ELF-1 (cell line): ENCODE measurements around the gene PPIP5K1.
"Not testable (repeated sequence)": the region's sequence is repeated elsewhere in the genome, so short reads cannot be mapped to it uniquely, and the experiment has no call there.

Experiments
- DNase-seq: peaks from one replicate; pipeline ENCODE4 v3.0.0-alpha.2; 2016; ENCODE audit warnings: low read depth, low spot score

The PPIP5K1 gene

GRCh38 chr15:43589778-43590466 is at the start of gene PPIP5K1:
TSS of gene PPIP5K1 (minus strand) at chr15:43590208. CDS start at chr15:43584504, 5,704 bp downstream.
- DNase-seq, result not testable (repeated sequence)

GRCh38 chr15:43638464-43639204 is 48.6 kb upstream of the PPIP5K1 start:
- DNase-seq, result not testable (repeated sequence)

GRCh38 chr15:43626937-43627336 is 36.9 kb upstream of the PPIP5K1 start:
- DNase-seq, result not testable (repeated sequence)

GRCh38 chr15:43625106-43625505 is 35.1 kb upstream of the PPIP5K1 start:
- no peak for DNase-seq

GRCh38 chr15:43622068-43622799 is 32.2 kb upstream of the PPIP5K1 start:
- peak; percentile 8 for DNase-seq

- DNase-seq, result not testable (repeated sequence)
Measured at GRCh38 chr15:43618700-43619099, 28.7 kb upstream of the PPIP5K1 start, which contains the start of gene STRC. TSS of gene STRC (minus strand) at chr15:43618800. CDS start at chr15:43618722, 78 bp downstream.

- not testable (repeated sequence) for DNase-seq
Measured at GRCh38 chr15:43617750-43618149, 27.7 kb upstream of the PPIP5K1 start.

- not testable (repeated sequence) for DNase-seq
Measured at GRCh38 chr15:43602233-43602632, 12.2 kb upstream of the PPIP5K1 start.

- DNase-seq, result not testable (repeated sequence)
Measured at GRCh38 chr15:43600200-43600599, 10.2 kb upstream of the PPIP5K1 start.

- DNase-seq, result not testable (repeated sequence)
Measured at GRCh38 chr15:43599131-43599530, 9.1 kb upstream of the PPIP5K1 start.

GRCh38 chr15:43593328-43594190 is 3.6 kb upstream of the PPIP5K1 start, which contains the start of gene CKMT1B:
TSS of gene CKMT1B (plus strand) at chr15:43594027. CDS start at chr15:43594219, 192 bp downstream.
- not testable (repeated sequence) for DNase-seq

GRCh38 chr15:43592841-43593240 is 2.8 kb upstream of the PPIP5K1 start:
- not testable (repeated sequence) for DNase-seq

GRCh38 chr15:43574607-43575006 is 15.4 kb downstream of the PPIP5K1 start:
- not testable (repeated sequence) for DNase-seq

GRCh38 chr15:43566615-43567014 is 23.4 kb downstream of the PPIP5K1 start:
- not testable (repeated sequence) for DNase-seq

- DNase-seq, result not testable (repeated sequence)
Measured at GRCh38 chr15:43563793-43564192, 26.2 kb downstream of the PPIP5K1 start.

- not testable (repeated sequence) for DNase-seq
Measured at GRCh38 chr15:43562753-43563152, 27.3 kb downstream of the PPIP5K1 start.

- no peak for DNase-seq
Measured at GRCh38 chr15:43552986-43553385, 37.0 kb downstream of the PPIP5K1 start.

GRCh38 chr15:43552256-43552655 is 37.8 kb downstream of the PPIP5K1 start:
- no peak for DNase-seq

GRCh38 chr15:43550527-43551363 is 39.3 kb downstream of the PPIP5K1 start:
- no peak for DNase-seq

GRCh38 chr15:43547539-43547938 is 42.5 kb downstream of the PPIP5K1 start:
- DNase-seq, result no peak
